ENCODE results near the gene IGF2BP3.

IGF2BP3 gene

DNA sequence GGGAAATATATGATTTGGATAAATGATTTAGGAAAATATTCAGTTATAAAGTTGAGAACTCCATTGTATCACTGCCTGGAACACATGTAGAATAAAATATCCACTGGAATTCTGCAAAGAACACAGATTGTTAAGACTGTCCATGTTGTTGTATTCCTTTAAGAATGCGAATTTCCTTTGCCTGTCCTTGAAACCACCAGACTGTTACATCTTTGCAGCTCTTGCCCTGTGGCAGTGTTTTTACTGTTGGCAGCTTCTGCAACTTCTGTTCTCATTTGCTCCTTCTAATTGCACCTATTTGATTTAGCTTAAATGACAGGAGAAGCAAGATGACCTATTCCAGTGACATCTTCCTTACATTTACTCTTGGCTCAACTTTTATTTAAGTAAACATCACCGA is 131.4 kb downstream of the IGF2BP3 start:
- no peaks in the 10 kb centered on the region; the same call in 1 of the 2 replicates for H3K9me3 ChIP-seq (ENCODE audit: control insufficient read depth, insufficient read depth, low read depth, low read length)
- no peak overlapping the region for H3K4me3 ChIP-seq (ENCODE audit: low read depth, low read length)
- peaks cover 20% of the 10 kb centered on the region for H3K4me1 ChIP-seq (ENCODE audit: control insufficient read depth, insufficient read depth, low read length)
- CTCF ChIA-PET: interaction anchor here (0.6 to 1.2 kb wide), 2 partner anchors 9 to 40 kb away, joined by 3 to 4 read pairs; no protein-coding TSS in a partner anchor
- peaks cover 29 to 73% of the 10 kb centered on the region in 2 experiments for H3K36me3 ChIP-seq (ENCODE audit: control insufficient read depth in 2 of 2, insufficient read depth in 1 of 2, low read length in 2 of 2)
- H3K27ac ChIP-seq (ENCODE audit: extremely low read depth, low read depth, low read length): no peak overlapping the region
- TF ChIP-seq ZNF670 (tag by site-specific recombination; IDR thresholded peaks at IDR 0.05; ENCODE audit: low read depth): no peak
- no peak for TF ChIP-seq IKZF3 (tag by site-specific recombination; IDR thresholded peaks at IDR 0.05)
- POLR2A ChIA-PET: interaction anchor here (0.8 kb wide), 1 partner anchor 22 kb away, joined by 3 read pairs; no protein-coding TSS in a partner anchor

DNA sequence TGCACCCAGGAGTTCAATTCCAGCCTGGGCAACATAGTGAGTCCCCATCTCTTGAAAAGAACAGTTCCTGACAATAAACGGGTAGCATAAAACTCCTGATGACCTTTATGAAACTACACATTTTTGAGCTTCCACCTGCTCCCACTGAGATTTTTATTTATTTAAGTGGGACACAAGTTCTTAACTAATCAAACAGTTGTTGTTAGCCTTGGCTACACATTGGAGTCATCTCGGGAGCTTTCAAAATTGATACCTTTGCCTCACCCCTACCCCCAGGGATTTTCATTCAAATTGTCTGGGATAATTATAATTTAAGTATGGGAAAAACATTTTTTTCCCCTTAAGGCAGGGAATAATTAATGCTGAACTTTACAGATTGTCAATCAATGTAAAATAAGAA is 131.9 kb downstream of the IGF2BP3 start:
- H3K9me3 ChIP-seq (ENCODE audit: control insufficient read depth, insufficient read depth, low read depth, low read length): no peaks in the 10 kb centered on the region; the same call in 1 of the 2 replicates
- peaks cover 29 to 72% of the 10 kb centered on the region in 2 experiments for H3K36me3 ChIP-seq (ENCODE audit: control insufficient read depth in 2 of 2, insufficient read depth in 1 of 2, low read length in 2 of 2)
- no peak for TF ChIP-seq WT1 (tag by site-specific recombination; IDR thresholded peaks at IDR 0.05)
- no peak for TF ChIP-seq ZNF248 (tag by site-specific recombination; IDR thresholded peaks at IDR 0.05)
- no peak for TF ChIP-seq MEIS1 (CRISPR knock-in tag; IDR thresholded peaks at IDR 0.05; ENCODE audit: borderline replicate concordance)
- no peak for TF ChIP-seq ZNF670 (tag by site-specific recombination; IDR thresholded peaks at IDR 0.05; ENCODE audit: low read depth)
- no peak for TF ChIP-seq ZNF423 (tag by site-specific recombination; IDR thresholded peaks at IDR 0.05)
- TF ChIP-seq ZNF571 (tag by site-specific recombination; IDR thresholded peaks at IDR 0.05): no peak
- TF ChIP-seq, protein P1, sequence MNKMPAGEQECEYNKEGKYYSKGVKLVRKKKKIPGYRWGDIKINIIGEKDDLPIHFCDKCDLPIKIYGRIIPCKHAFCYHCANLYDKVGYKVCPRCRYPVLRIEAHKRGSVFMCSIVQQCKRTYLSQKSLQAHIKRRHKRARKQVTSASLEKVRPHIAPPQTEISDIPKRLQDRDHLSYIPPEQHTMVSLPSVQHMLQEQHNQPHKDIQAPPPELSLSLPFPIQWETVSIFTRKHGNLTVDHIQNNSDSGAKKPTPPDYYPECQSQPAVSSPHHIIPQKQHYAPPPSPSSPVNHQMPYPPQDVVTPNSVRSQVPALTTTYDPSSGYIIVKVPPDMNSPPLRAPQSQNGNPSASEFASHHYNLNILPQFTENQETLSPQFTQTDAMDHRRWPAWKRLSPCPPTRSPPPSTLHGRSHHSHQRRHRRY (tag by site-specific recombination; IDR thresholded peaks at IDR 0.05): no peak
- TF ChIP-seq, protein P2, sequence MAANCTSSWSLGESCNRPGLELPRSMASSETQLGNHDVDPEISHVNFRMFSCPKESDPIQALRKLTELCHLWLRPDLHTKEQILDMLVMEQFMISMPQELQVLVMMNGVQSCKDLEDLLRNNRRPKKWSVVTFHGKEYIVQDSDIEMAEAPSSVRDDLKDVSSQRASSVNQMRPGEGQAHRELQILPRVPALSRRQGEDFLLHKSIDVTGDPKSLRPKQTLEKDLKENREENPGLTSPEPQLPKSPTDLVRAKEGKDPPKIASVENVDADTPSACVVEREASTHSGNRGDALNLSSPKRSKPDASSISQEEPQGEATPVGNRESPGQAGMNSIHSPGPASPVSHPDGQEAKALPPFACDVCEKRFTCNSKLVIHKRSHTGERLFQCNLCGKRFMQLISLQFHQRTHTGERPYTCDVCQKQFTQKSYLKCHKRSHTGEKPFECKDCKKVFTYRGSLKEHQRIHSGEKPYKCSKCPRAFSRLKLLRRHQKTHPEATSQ (tag by site-specific recombination; IDR thresholded peaks at IDR 0.05): no peak
- TF ChIP-seq, protein P3, sequence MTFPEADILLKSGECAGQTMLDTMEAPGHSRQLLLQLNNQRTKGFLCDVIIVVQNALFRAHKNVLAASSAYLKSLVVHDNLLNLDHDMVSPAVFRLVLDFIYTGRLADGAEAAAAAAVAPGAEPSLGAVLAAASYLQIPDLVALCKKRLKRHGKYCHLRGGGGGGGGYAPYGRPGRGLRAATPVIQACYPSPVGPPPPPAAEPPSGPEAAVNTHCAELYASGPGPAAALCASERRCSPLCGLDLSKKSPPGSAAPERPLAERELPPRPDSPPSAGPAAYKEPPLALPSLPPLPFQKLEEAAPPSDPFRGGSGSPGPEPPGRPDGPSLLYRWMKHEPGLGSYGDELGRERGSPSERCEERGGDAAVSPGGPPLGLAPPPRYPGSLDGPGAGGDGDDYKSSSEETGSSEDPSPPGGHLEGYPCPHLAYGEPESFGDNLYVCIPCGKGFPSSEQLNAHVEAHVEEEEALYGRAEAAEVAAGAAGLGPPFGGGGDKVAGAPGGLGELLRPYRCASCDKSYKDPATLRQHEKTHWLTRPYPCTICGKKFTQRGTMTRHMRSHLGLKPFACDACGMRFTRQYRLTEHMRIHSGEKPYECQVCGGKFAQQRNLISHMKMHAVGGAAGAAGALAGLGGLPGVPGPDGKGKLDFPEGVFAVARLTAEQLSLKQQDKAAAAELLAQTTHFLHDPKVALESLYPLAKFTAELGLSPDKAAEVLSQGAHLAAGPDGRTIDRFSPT (tag by site-specific recombination; IDR thresholded peaks at IDR 0.05): no peak
- TF ChIP-seq, protein P4, sequence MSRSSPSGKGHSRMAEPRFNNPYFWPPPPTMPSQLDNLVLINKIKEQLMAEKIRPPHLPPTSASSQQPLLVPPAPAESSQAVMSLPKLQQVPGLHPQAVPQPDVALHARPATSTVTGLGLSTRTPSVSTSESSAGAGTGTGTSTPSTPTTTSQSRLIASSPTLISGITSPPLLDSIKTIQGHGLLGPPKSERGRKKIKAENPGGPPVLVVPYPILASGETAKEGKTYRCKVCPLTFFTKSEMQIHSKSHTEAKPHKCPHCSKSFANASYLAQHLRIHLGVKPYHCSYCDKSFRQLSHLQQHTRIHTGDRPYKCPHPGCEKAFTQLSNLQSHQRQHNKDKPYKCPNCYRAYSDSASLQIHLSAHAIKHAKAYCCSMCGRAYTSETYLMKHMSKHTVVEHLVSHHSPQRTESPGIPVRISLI (tag by site-specific recombination; IDR thresholded peaks at IDR 0.05): no peak
- no peak for TF ChIP-seq SCRT1 (tag by site-specific recombination; IDR thresholded peaks at IDR 0.05; ENCODE audit: borderline replicate concordance)
- POLR2A ChIA-PET: no interaction called here
- no peak overlapping the region for H3K27ac ChIP-seq (ENCODE audit: extremely low read depth, low read depth, low read length)
- no peak overlapping the region for H3K4me3 ChIP-seq (ENCODE audit: low read depth, low read length)
- peaks cover 24% of the 10 kb centered on the region for H3K4me1 ChIP-seq (ENCODE audit: control insufficient read depth, insufficient read depth, low read length)
- CTCF ChIA-PET: interaction anchor here (0.6 kb wide), 1 partner anchor 41 kb away, joined by 3 read pairs; no protein-coding TSS in a partner anchor

DNA sequence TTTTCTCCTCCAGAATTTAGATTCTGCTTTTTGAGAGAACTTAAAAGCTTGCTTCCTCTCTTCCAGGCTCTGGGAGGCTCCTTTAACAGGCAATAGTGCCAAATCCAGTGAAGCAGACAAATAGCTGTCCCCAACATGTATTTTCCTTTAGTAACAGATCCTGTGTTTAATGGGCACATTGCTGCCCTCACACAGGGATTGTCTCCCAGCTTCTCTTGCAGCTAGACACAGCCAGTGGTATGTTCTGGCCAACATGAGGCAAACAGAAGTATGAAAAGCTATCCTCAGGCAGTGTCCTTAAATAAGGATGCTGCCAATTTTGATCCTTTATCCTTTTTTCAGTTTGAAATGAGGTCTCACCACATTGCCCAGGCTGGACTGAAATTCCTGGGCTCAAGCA is 132.9 kb downstream of the IGF2BP3 start:
- TF ChIP-seq ZNF560 (tag by site-specific recombination; IDR thresholded peaks at IDR 0.05; ENCODE audit: borderline replicate concordance) (no peak), ZNF664 (tag by site-specific recombination; IDR thresholded peaks at IDR 0.05) (no peak), ZNF302 (tag by site-specific recombination; IDR thresholded peaks at IDR 0.05; ENCODE audit: low read depth) (no peak), GLI4 (tag by site-specific recombination; IDR thresholded peaks at IDR 0.05) (no peak), ZNF549 (tag by site-specific recombination; IDR thresholded peaks at IDR 0.05) (peak; percentile 31; the same call in 1 of the 2 replicates), ZNF610 (tag by site-specific recombination; IDR thresholded peaks at IDR 0.05; ENCODE audit: borderline replicate concordance) (no peak), ZNF510 (tag by site-specific recombination; IDR thresholded peaks at IDR 0.05; ENCODE audit: insufficient replicate concordance) (peak; percentile 70)
- TF ChIP-seq, protein P5, sequence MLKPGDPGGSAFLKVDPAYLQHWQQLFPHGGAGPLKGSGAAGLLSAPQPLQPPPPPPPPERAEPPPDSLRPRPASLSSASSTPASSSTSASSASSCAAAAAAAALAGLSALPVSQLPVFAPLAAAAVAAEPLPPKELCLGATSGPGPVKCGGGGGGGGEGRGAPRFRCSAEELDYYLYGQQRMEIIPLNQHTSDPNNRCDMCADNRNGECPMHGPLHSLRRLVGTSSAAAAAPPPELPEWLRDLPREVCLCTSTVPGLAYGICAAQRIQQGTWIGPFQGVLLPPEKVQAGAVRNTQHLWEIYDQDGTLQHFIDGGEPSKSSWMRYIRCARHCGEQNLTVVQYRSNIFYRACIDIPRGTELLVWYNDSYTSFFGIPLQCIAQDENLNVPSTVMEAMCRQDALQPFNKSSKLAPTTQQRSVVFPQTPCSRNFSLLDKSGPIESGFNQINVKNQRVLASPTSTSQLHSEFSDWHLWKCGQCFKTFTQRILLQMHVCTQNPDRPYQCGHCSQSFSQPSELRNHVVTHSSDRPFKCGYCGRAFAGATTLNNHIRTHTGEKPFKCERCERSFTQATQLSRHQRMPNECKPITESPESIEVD (tag by site-specific recombination; IDR thresholded peaks at IDR 0.05): no peak
- no peak overlapping the region for H3K4me3 ChIP-seq (ENCODE audit: low read depth, low read length)
- POLR2A ChIA-PET: no interaction called here
- no peak overlapping the region for H3K27ac ChIP-seq (ENCODE audit: extremely low read depth, low read depth, low read length)
- H3K36me3 ChIP-seq (ENCODE audit: control insufficient read depth in 2 of 2, insufficient read depth in 1 of 2, low read length in 2 of 2): peaks cover 29 to 71% of the 10 kb centered on the region in 2 experiments
- CTCF ChIA-PET: interaction anchor here (1.3 to 1.6 kb wide), 2 partner anchors 9 to 11 kb away, joined by 4 read pairs; no protein-coding TSS in a partner anchor
- peaks cover 34% of the 10 kb centered on the region for H3K4me1 ChIP-seq (ENCODE audit: control insufficient read depth, insufficient read depth, low read length)
- no peaks in the 10 kb centered on the region; the same call in 1 of the 2 replicates for H3K9me3 ChIP-seq (ENCODE audit: control insufficient read depth, insufficient read depth, low read depth, low read length)

Data from HEK293 (cell line).